Endothelial cell of umbilical vein (primary cell): ENCODE results near the gene CTTN. TPM values are rescaled to one million over a fixed set of nuclear protein-coding genes. Genes with fewer than 3 reads are reported as not detected.

Source experiments
- BruUV-seq: library from RNA; stranded (reverse); fragments of 400-500 nt; replicated peaks from 2 replicates; lab custom pipeline; 2021; lab: Mats Ljungman, UMichigan
- CTCF ChIA-PET: fragments of 300-600, 350-600 bp; sonication (Branson Sonifier 250); formaldehyde crosslinking; loops from one replicate; lab custom pipeline; 2021; ENCODE audit warnings: antibody characterized with exemption, inconsistent platforms; lab: Charles Lee
- POLR2A ChIA-PET: fragments of 300-600, 350-600 bp; sonication (Branson Sonifier 250); formaldehyde crosslinking; loops from one replicate; lab custom pipeline; 2021; ENCODE audit warnings: antibody characterized with exemption, inconsistent platforms; lab: Charles Lee
- DNase-seq: peaks from one replicate; pipeline ENCODE4 v3.0.0-alpha.2; 2011; ENCODE audit warnings: low read depth, low spot score
- FAIRE-seq: peaks from 2 replicates; lab custom pipeline; 2011; peaks lifted over from hg19 to GRCh38; lab: Jason Lieb, UNC
- H2AFZ ChIP-seq: 2 replicates; pipeline ENCODE4 v1.6.0; 2012; ENCODE audit warnings: low read depth, low read length, control low read depth, inconsistent platforms
- H3K27ac ChIP-seq: 2 replicates; pipeline ENCODE4 v1.5.1; 2011; ENCODE audit warnings: low read depth, mild to moderate bottlenecking, control low read depth, low read length, moderate library complexity; ENCODE audit not compliant: insufficient read depth
- H3K27me3 ChIP-seq, 2 experiments: 2 replicates each; pipeline versions ENCODE4 v1.6.0 to v1.6.1; 2011; ENCODE audit warnings: low read length in 2 of 2, mixed read lengths in 1 of 2; ENCODE audit not compliant: control insufficient read depth in 2 of 2, insufficient read depth in 2 of 2
- H3K36me3 ChIP-seq, 2 experiments: 2 replicates in 1 of 2; 3 replicates in 1 of 2; pipeline ENCODE4 v1.5.1; 2011; ENCODE audit warnings: low read length in 2 of 2, mild to moderate bottlenecking in 1 of 2, moderate library complexity in 1 of 2; ENCODE audit not compliant: control insufficient read depth in 2 of 2, insufficient read depth in 2 of 2; ENCODE audit errors: extremely low read depth in 1 of 2
- H3K4me1 ChIP-seq: 3 replicates; pipeline ENCODE4 v1.5.1; 2011; ENCODE audit warnings: mild to moderate bottlenecking, low read length; ENCODE audit not compliant: control insufficient read depth, insufficient read depth; ENCODE audit errors: extremely low read depth
- H3K4me2 ChIP-seq: 2 replicates; pipeline ENCODE4 v1.6.1; 2011; ENCODE audit warnings: low read length, control low read depth, mixed read lengths; ENCODE audit not compliant: insufficient read depth
- H3K4me3 ChIP-seq, 3 experiments: fragments of 200-600 bp in 1 of 3; sonication (generic), shearing (Covaris generic) in 1 of 3; replicated peaks in 1 of 3; 2 replicates each; pipeline ENCODE4 v1.5.1; 2011 to 2016; ENCODE audit warnings: control low read depth in 3 of 3, low read length in 3 of 3, mild to moderate bottlenecking in 2 of 3, inconsistent platforms in 1 of 3, low read depth in 1 of 3, moderate library complexity in 1 of 3; ENCODE audit not compliant: insufficient read depth in 1 of 3
- H3K79me2 ChIP-seq: 2 replicates; pipeline ENCODE4 v1.6.0; 2012; ENCODE audit warnings: low read length, inconsistent platforms; ENCODE audit not compliant: control insufficient read depth, insufficient read depth
- H3K9ac ChIP-seq: replicated peaks from 2 replicates; pipeline ENCODE3; 2011; ENCODE audit warnings: low read length, control low read depth; ENCODE audit not compliant: insufficient read depth; ENCODE audit errors: extremely low read depth
- H3K9me1 ChIP-seq: replicated peaks from 3 replicates; pipeline ENCODE4 v1.6.0; 2011; ENCODE audit warnings: mild to moderate bottlenecking, low read length; ENCODE audit not compliant: control insufficient read depth, insufficient read depth; ENCODE audit errors: extremely low read depth
- H3K9me3 ChIP-seq: replicated peaks from 2 replicates; pipeline ENCODE4 v1.5.1; 2012; ENCODE audit warnings: low read length, inconsistent platforms; ENCODE audit not compliant: control insufficient read depth, insufficient read depth
- H4K20me1 ChIP-seq: replicated peaks from 2 replicates; pipeline ENCODE3; 2011; ENCODE audit warnings: mild to moderate bottlenecking, low read length; ENCODE audit not compliant: control insufficient read depth, insufficient read depth; ENCODE audit errors: extremely low read depth
- CTCF ChIP-seq, 2 donors: IDR thresholded peaks; 1 replicate in 1 of 2; 2 replicates in 1 of 2; pipeline ENCODE4 v1.5.1; 2011; ENCODE audit warnings: low read length in 2 of 2, mild to moderate bottlenecking in 2 of 2, moderate library complexity in 2 of 2, control low read depth in 1 of 2, inconsistent platforms in 1 of 2, low read depth in 1 of 2; ENCODE audit not compliant: insufficient read depth in 1 of 2; ENCODE audit errors: extremely low read depth in 1 of 2
- EZH2 ChIP-seq: IDR thresholded peaks from 2 replicates; pipeline ENCODE4 v1.6.1; 2012; ENCODE audit warnings: borderline replicate concordance, low read depth, mild to moderate bottlenecking, moderate library complexity, low read length, inconsistent platforms; ENCODE audit not compliant: severe bottlenecking
- FOS ChIP-seq: IDR thresholded peaks from 2 replicates; pipeline ENCODE4 v1.6.1; 2011; ENCODE audit warnings: mild to moderate bottlenecking, low read length, moderate library complexity, borderline replicate concordance; ENCODE audit not compliant: insufficient read depth
- GATA2 ChIP-seq: IDR thresholded peaks from 2 replicates; pipeline ENCODE4 v1.7.0; 2011; ENCODE audit warnings: low read depth, mild to moderate bottlenecking, moderate library complexity, mixed read lengths, low read length; ENCODE audit not compliant: insufficient read length, insufficient read depth
- JUN ChIP-seq: IDR thresholded peaks from 2 replicates; pipeline ENCODE4 v1.6.1; 2011; ENCODE audit warnings: borderline replicate concordance, low read depth; ENCODE audit not compliant: insufficient read length, insufficient read depth
- MYC ChIP-seq: IDR thresholded peaks from one replicate; pipeline ENCODE4 v1.6.1; 2011; ENCODE audit warnings: mild to moderate bottlenecking, low read depth, low read length
- POLR2A ChIP-seq: IDR thresholded peaks from 2 replicates; pipeline ENCODE4 v1.6.1; 2012; ENCODE audit warnings: low read depth, mild to moderate bottlenecking, control low read depth, low read length
- POLR2AphosphoS5 ChIP-seq: IDR thresholded peaks from 2 replicates; pipeline ENCODE4 v1.6.1; 2012; ENCODE audit warnings: low read depth, mild to moderate bottlenecking, control low read depth, low read length, moderate library complexity; ENCODE audit not compliant: insufficient read depth
- dilution Hi-C: fragments of 300-500 bp; cut with MboI; formaldehyde crosslinking; loops from one replicate; pipeline ENCODE4 v1.15.0; 2019; ENCODE audit warnings: low sequenced_read_pairs; ENCODE audit not compliant: extremely low pct_ligation_motif_present
- intact Hi-C: fragments of 100-400 bp; cut with micrococcal nuclease; formaldehyde crosslinking; loops from one replicate; pipeline ENCODE4 v1.10.0; 2022
- polyA plus RNA-seq, 4 experiments: library from polyadenylated mRNA; depleted of rRNA in 3 of 4; stranded (reverse) in 3 of 4; unstranded in 1 of 4; fragments of >200 nt; gene quantifications; 2 replicates each; pipeline versions ENCODE4 v1.2.1 to v1.2.3, GENCODE V29; 2011 to 2012; ENCODE audit warnings: missing spikeins in 1 of 4
- total RNA-seq: library from RNA; stranded (reverse); gene quantifications from 2 replicates; pipeline ENCODE4 v1.2.3, GENCODE V29; 2021
- TF ChIP-seq, protein P1 (sequence below): IDR thresholded peaks from 2 replicates; pipeline ENCODE4 v1.6.1; 2011; ENCODE audit not compliant: insufficient read depth, insufficient read length

CTTN gene
- total and polyA plus RNA-seq, 2 donors (not counting 3 experiments of a cell fraction or from before 2014, with no cell fraction given), result 161 to 330 TPM

DNA sequence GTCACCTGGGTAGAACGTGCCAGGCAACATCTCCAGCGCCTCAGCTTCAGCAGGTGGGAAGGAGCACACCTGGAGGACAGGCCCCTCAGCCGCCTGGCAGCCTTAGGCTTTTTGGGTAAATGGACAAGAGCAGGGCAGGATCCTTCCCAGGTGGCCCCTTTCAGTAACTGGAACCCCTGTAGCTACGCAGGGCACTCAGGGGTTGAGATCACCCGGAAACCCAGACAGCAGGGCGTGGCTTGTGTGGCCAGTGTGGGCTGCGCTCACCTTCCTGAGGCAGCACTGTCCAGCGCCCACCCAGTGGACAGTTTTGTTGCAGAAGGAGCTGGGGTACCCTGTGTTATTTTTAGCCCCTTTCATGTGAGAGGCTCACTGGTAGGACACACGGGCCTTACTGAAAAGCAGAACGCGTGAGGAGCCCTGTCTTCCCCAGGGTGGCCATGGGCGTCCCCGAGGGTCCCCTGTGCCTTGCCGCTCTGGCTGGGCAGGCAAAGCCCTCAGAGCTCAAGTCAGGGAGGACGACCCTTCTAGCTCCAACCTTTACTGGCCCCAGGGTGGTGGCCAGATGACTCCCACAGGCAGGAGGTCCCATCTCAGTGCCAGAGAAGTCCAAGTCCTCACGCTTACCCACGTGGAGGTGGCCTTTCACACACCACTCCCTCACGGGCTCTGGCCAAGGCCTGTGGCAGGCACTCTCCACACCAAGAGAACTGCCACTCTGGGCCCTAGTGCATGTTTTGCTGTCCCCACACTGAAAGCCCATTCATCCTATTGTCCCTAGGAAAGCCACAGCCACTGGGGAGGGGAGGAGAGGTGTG, 75.8 kb downstream of the CTTN start:
- Histone ChIP-seq H3K4me3 (no peak overlapping the region), H4K20me1 (no peaks in the 10 kb centered on the region), H3K9me1 (no peaks in the 10 kb centered on the region), H2AFZ (no peak overlapping the region), H3K9ac (no peak overlapping the region), H3K4me2 (no peak overlapping the region), H3K36me3 (no peaks in the 10 kb centered on the region), H3K27me3 (no peaks in the 10 kb centered on the region), H3K4me1 (no peaks in the 10 kb centered on the region), H3K27ac (no peak overlapping the region), H3K9me3 (no peaks in the 10 kb centered on the region), H3K79me2 (no peaks in the 10 kb centered on the region)
- CTCF ChIA-PET, result no interaction called here
- FAIRE-seq, result no peak
- DNase-seq, result no peak
- no TSS peak for BruUV-seq
- intact Hi-C loops, result loop anchor here (10.0 kb wide), 1 partner anchor 559 kb away; no protein-coding TSS in a partner anchor
- POLR2A ChIA-PET, result no interaction called here
- dilution Hi-C loops, result no loop called here
- TF ChIP-seq CTCF (IDR thresholded peaks at IDR 0.05; ENCODE audit: extremely low read depth in 1 of 2, insufficient read depth in 1 of 2, low read depth in 1 of 2, low read length in 2 of 2) (no peak), POLR2A (no peak), GATA2 (no peak), EZH2 (no peak), POLR2AphosphoS5 (no peak), MYC (no peak), JUN (no peak), FOS (no peak)
- TF ChIP-seq, protein P1, sequence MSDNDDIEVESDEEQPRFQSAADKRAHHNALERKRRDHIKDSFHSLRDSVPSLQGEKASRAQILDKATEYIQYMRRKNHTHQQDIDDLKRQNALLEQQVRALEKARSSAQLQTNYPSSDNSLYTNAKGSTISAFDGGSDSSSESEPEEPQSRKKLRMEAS, result no peak
